C1 segment of cervical spinal cord (tissue), 14 donors: Measurements from ENCODE around the gene FSTL5.
"Not testable (repeated sequence)": the region's sequence is repeated elsewhere in the genome, so short reads cannot be mapped to it uniquely, and the experiment has no call there.

ENCODE experiments used
- DNase-seq, 14 donors: peaks; one replicate each; lab custom pipeline; 2025; lab: John Stamatoyannopoulos, UW

The FSTL5 gene

GRCh38 chr4:162103908-162104307 is 59.9 kb downstream of the FSTL5 start:
- DNase-seq = not testable (repeated sequence)

GRCh38 chr4:162102713-162103112 is 61.1 kb downstream of the FSTL5 start:
- no peak for DNase-seq

GRCh38 chr4:162101337-162101736 is 62.5 kb downstream of the FSTL5 start:
- no peak for DNase-seq

- DNase-seq = no peak
Measured at GRCh38 chr4:162075726-162076125, 88.1 kb downstream of the FSTL5 start.

- DNase-seq = peak in 1 of 14 donors; percentile 52
Measured at GRCh38 chr4:162061214-162061613, 102.6 kb downstream of the FSTL5 start.

GRCh38 chr4:162059656-162060055 is 104.1 kb downstream of the FSTL5 start:
- no peak for DNase-seq

- DNase-seq = peak in 2 of 14 donors; percentile 2 to 82
Measured at GRCh38 chr4:162056990-162057389, 106.8 kb downstream of the FSTL5 start.

GRCh38 chr4:162046135-162046534 is 117.7 kb downstream of the FSTL5 start:
- no peak for DNase-seq

- no peak for DNase-seq
Measured at GRCh38 chr4:162038112-162038511, 125.7 kb downstream of the FSTL5 start.

GRCh38 chr4:162017863-162018262 is 145.9 kb downstream of the FSTL5 start:
- no peak for DNase-seq

- DNase-seq = peak in 1 of 14 donors; percentile 45
Measured at GRCh38 chr4:162016991-162017390, 146.8 kb downstream of the FSTL5 start.

- DNase-seq = no peak
Measured at GRCh38 chr4:162016219-162016618, 147.6 kb downstream of the FSTL5 start.

- DNase-seq = no peak
Measured at GRCh38 chr4:162015090-162015489, 148.7 kb downstream of the FSTL5 start.

GRCh38 chr4:162011089-162011488 is 152.7 kb downstream of the FSTL5 start:
- DNase-seq = no peak

- no peak for DNase-seq
Measured at GRCh38 chr4:162010362-162010761, 153.4 kb downstream of the FSTL5 start.

- no peak for DNase-seq
Measured at GRCh38 chr4:161992317-161992716, 171.5 kb downstream of the FSTL5 start.

- no peak for DNase-seq
Measured at GRCh38 chr4:161991811-161992210, 172.0 kb downstream of the FSTL5 start.

GRCh38 chr4:161990721-161991120 is 173.1 kb downstream of the FSTL5 start:
- no peak for DNase-seq

GRCh38 chr4:161988946-161989345 is 174.9 kb downstream of the FSTL5 start:
- DNase-seq = no peak

- DNase-seq = no peak
Measured at GRCh38 chr4:161987611-161988010, 176.2 kb downstream of the FSTL5 start.

- no peak for DNase-seq
Measured at GRCh38 chr4:161952382-161952781, 211.4 kb downstream of the FSTL5 start.

GRCh38 chr4:161949946-161950725 is 213.7 kb downstream of the FSTL5 start:
- peak in 1 of 14 donors; percentile 81 for DNase-seq

- DNase-seq = no peak
Measured at GRCh38 chr4:161948026-161948770, 215.6 kb downstream of the FSTL5 start.
